HTERT RPE-1 (cell line): ENCODE measurements around the gene SPTBN1.

Experiments
- in situ Hi-C: fragments of 300-500 bp; cut with MboI; formaldehyde crosslinking; loops from 4 replicates; pipeline ENCODE4 v1.14.3; 2020; ENCODE audit warnings: low sequenced_read_pairs

SPTBN1 gene

GRCh38 chr2:54549917-54550518, 93.9 kb downstream of the SPTBN1 start:
- in situ Hi-C loops = no loop called here

GRCh38 chr2:54550547-54550946, 94.4 kb downstream of the SPTBN1 start:
- in situ Hi-C loops = no loop called here

GRCh38 chr2:54551123-54551756, 95.1 kb downstream of the SPTBN1 start:
- in situ Hi-C loops = no loop called here

GRCh38 chr2:54553075-54553474, 96.9 kb downstream of the SPTBN1 start:
- in situ Hi-C loops = no loop called here

GRCh38 chr2:54553775-54554174, 97.6 kb downstream of the SPTBN1 start:
- in situ Hi-C loops = no loop called here

GRCh38 chr2:54555318-54555837, 99.3 kb downstream of the SPTBN1 start:
- in situ Hi-C loops = no loop called here

GRCh38 chr2:54556621-54557121, 100.5 kb downstream of the SPTBN1 start:
- in situ Hi-C loops = no loop called here

- in situ Hi-C loops = no loop called here
Observed at GRCh38 chr2:54557211-54557600, 101.1 kb downstream of the SPTBN1 start.

GRCh38 chr2:54557601-54558187, 101.6 kb downstream of the SPTBN1 start:
- in situ Hi-C loops = no loop called here

GRCh38 chr2:54558188-54559005, 102.3 kb downstream of the SPTBN1 start:
- in situ Hi-C loops = no loop called here

GRCh38 chr2:54559006-54559445, 102.9 kb downstream of the SPTBN1 start:
- in situ Hi-C loops = no loop called here

GRCh38 chr2:54559593-54560145, 103.5 kb downstream of the SPTBN1 start:
- in situ Hi-C loops = no loop called here

GRCh38 chr2:54560146-54560881, 104.2 kb downstream of the SPTBN1 start:
- in situ Hi-C loops = no loop called here

GRCh38 chr2:54561010-54561409, 104.9 kb downstream of the SPTBN1 start:
- in situ Hi-C loops = no loop called here

- in situ Hi-C loops = no loop called here
Observed at GRCh38 chr2:54564439-54564838, 108.3 kb downstream of the SPTBN1 start.

GRCh38 chr2:54565551-54565950, 109.4 kb downstream of the SPTBN1 start:
- in situ Hi-C loops = no loop called here

- in situ Hi-C loops = no loop called here
Observed at GRCh38 chr2:54566896-54567295, 110.8 kb downstream of the SPTBN1 start.

GRCh38 chr2:54568876-54569321, 112.8 kb downstream of the SPTBN1 start:
- in situ Hi-C loops = no loop called here

GRCh38 chr2:54569745-54570301, 113.7 kb downstream of the SPTBN1 start:
- in situ Hi-C loops = no loop called here
